ENCODE data around the gene SRGAP1.
"Not testable (repeated sequence)": the region's sequence is repeated elsewhere in the genome, so short reads cannot be mapped to it uniquely, and the experiment has no call there.

Gene SRGAP1

GRCh38 chr12:63821781-63822251 lies 22.7 kb upstream of the SRGAP1 start:
- no peaks in the 10 kb centered on the region for H3K36me3 Mint-ChIP-seq (ENCODE audit: low read depth)
- H3K9me3 Mint-ChIP-seq, result peaks cover 7% of the 10 kb centered on the region
- peaks cover 41% of the 10 kb centered on the region for H3K27me3 Mint-ChIP-seq
- H3K4me1 Mint-ChIP-seq (ENCODE audit: low read depth), result peaks cover 9% of the 10 kb centered on the region
- H3K27ac Mint-ChIP-seq, result no peak overlapping the region
- H3K4me3 Mint-ChIP-seq, result peak overlapping the region; percentile 73

- Mint-ChIP-seq H3K36me3 (ENCODE audit: low read depth) (no peaks in the 10 kb centered on the region), H3K4me1 (ENCODE audit: low read depth) (peaks cover 9% of the 10 kb centered on the region), H3K9me3 (peaks cover 7% of the 10 kb centered on the region), H3K27ac (no peak overlapping the region), H3K27me3 (peaks cover 41% of the 10 kb centered on the region), H3K4me3 (no peak overlapping the region)
These were observed 22.1 kb upstream of the SRGAP1 start for GRCh38 chr12:63822352-63822751.

- peaks cover 41% of the 10 kb centered on the region for H3K27me3 Mint-ChIP-seq
- no peak overlapping the region for H3K27ac Mint-ChIP-seq
- H3K4me1 Mint-ChIP-seq (ENCODE audit: low read depth), result peaks cover 9% of the 10 kb centered on the region
- peaks cover 7% of the 10 kb centered on the region for H3K9me3 Mint-ChIP-seq
- H3K36me3 Mint-ChIP-seq (ENCODE audit: low read depth), result no peaks in the 10 kb centered on the region
- H3K4me3 Mint-ChIP-seq, result no peak overlapping the region
These were observed 21.5 kb upstream of the SRGAP1 start for GRCh38 chr12:63823040-63823439.

- no peak overlapping the region for H3K27ac Mint-ChIP-seq
These were observed 18.4 kb upstream of the SRGAP1 start for GRCh38 chr12:63826006-63826585.

GRCh38 chr12:63828867-63829266 lies 15.6 kb upstream of the SRGAP1 start:
- no peaks in the 10 kb centered on the region for H3K36me3 Mint-ChIP-seq (ENCODE audit: low read depth)
- no peaks in the 10 kb centered on the region for H3K9me3 Mint-ChIP-seq
- no peaks in the 10 kb centered on the region for H3K4me1 Mint-ChIP-seq (ENCODE audit: low read depth)
- no peak overlapping the region for H3K27ac Mint-ChIP-seq
- H3K27me3 Mint-ChIP-seq, result peaks cover 20% of the 10 kb centered on the region
- H3K4me3 Mint-ChIP-seq, result no peak overlapping the region

More at GRCh38 chr12:63826006-63826585, 18.4 kb upstream of the SRGAP1 start:
- H3K9me3 Mint-ChIP-seq, result no peaks in the 10 kb centered on the region
- peaks cover 34% of the 10 kb centered on the region for H3K27me3 Mint-ChIP-seq
- no peak overlapping the region for H3K4me3 Mint-ChIP-seq
- H3K36me3 Mint-ChIP-seq (ENCODE audit: low read depth), result no peaks in the 10 kb centered on the region
- peaks cover 9% of the 10 kb centered on the region for H3K4me1 Mint-ChIP-seq (ENCODE audit: low read depth)

GRCh38 chr12:63836046-63836445 lies 8.5 kb upstream of the SRGAP1 start:
- H3K27me3 Mint-ChIP-seq, result peaks cover 4% of the 10 kb centered on the region
- no peaks in the 10 kb centered on the region for H3K9me3 Mint-ChIP-seq
- no peaks in the 10 kb centered on the region for H3K4me1 Mint-ChIP-seq (ENCODE audit: low read depth)
- H3K27ac Mint-ChIP-seq, result no peak overlapping the region
- no peak overlapping the region for H3K4me3 Mint-ChIP-seq
- H3K36me3 Mint-ChIP-seq (ENCODE audit: low read depth), result no peaks in the 10 kb centered on the region

GRCh38 chr12:63836936-63837335 lies 7.6 kb upstream of the SRGAP1 start:
- Mint-ChIP-seq H3K36me3 (ENCODE audit: low read depth) (no peaks in the 10 kb centered on the region), H3K4me3 (no peak overlapping the region), H3K27me3 (peaks cover under 1% of the 10 kb centered on the region), H3K9me3 (no peaks in the 10 kb centered on the region), H3K27ac (no peak overlapping the region), H3K4me1 (ENCODE audit: low read depth) (no peaks in the 10 kb centered on the region)

- no peaks in the 10 kb centered on the region for H3K9me3 Mint-ChIP-seq
- H3K27ac Mint-ChIP-seq, result no peak overlapping the region
- peaks cover 4% of the 10 kb centered on the region for H3K4me1 Mint-ChIP-seq (ENCODE audit: low read depth)
- H3K27me3 Mint-ChIP-seq, result peaks cover 4% of the 10 kb centered on the region
- H3K4me3 Mint-ChIP-seq, result no peak overlapping the region
- H3K36me3 Mint-ChIP-seq (ENCODE audit: low read depth), result no peaks in the 10 kb centered on the region
These were observed 6.1 kb upstream of the SRGAP1 start for GRCh38 chr12:63838411-63838810.

GRCh38 chr12:63841011-63841410 lies 3.5 kb upstream of the SRGAP1 start:
- Mint-ChIP-seq H3K4me3 (no peak overlapping the region), H3K27me3 (peaks cover 19% of the 10 kb centered on the region), H3K27ac (no peak overlapping the region), H3K4me1 (ENCODE audit: low read depth) (peaks cover 9% of the 10 kb centered on the region), H3K36me3 (ENCODE audit: low read depth) (no peaks in the 10 kb centered on the region), H3K9me3 (no peaks in the 10 kb centered on the region)

- no peaks in the 10 kb centered on the region for H3K36me3 Mint-ChIP-seq (ENCODE audit: low read depth)
- H3K4me1 Mint-ChIP-seq (ENCODE audit: low read depth), result peaks cover 9% of the 10 kb centered on the region
- no peak overlapping the region for H3K27ac Mint-ChIP-seq
- peaks cover 24% of the 10 kb centered on the region for H3K27me3 Mint-ChIP-seq
- no peaks in the 10 kb centered on the region for H3K9me3 Mint-ChIP-seq
- peak overlapping the region; percentile 2 for H3K4me3 Mint-ChIP-seq
These were observed 2.9 kb upstream of the SRGAP1 start for GRCh38 chr12:63841571-63841970.

- H3K27me3 Mint-ChIP-seq, result peaks cover 29% of the 10 kb centered on the region
- not testable (repeated sequence) for H3K4me3 Mint-ChIP-seq; H3K4me1 Mint-ChIP-seq (ENCODE audit: low read depth); H3K36me3 Mint-ChIP-seq (ENCODE audit: low read depth); H3K27ac Mint-ChIP-seq; H3K9me3 Mint-ChIP-seq
These were observed 1.8 kb upstream of the SRGAP1 start for GRCh38 chr12:63842750-63843149.

GRCh38 chr12:63843254-63843720 lies 1.2 kb upstream of the SRGAP1 start:
- Mint-ChIP-seq H3K9me3 (no peaks in the 10 kb centered on the region), H3K27ac (no peak overlapping the region), H3K27me3 (peaks cover 33% of the 10 kb centered on the region), H3K36me3 (ENCODE audit: low read depth) (no peaks in the 10 kb centered on the region), H3K4me3 (peak overlapping the region; percentile 76), H3K4me1 (ENCODE audit: low read depth) (peaks cover 9% of the 10 kb centered on the region)

- Mint-ChIP-seq H3K36me3 (ENCODE audit: low read depth) (no peaks in the 10 kb centered on the region), H3K4me3 (peak overlapping the region; percentile 69), H3K27ac (no peak overlapping the region), H3K27me3 (peaks cover 38% of the 10 kb centered on the region), H3K4me1 (ENCODE audit: low read depth) (peaks cover 9% of the 10 kb centered on the region), H3K9me3 (no peaks in the 10 kb centered on the region)
These were observed 644 bp upstream of the SRGAP1 start for GRCh38 chr12:63843721-63844390.

- Mint-ChIP-seq H3K27me3 (peaks cover 38% of the 10 kb centered on the region), H3K36me3 (ENCODE audit: low read depth) (no peaks in the 10 kb centered on the region), H3K4me3 (no peak overlapping the region), H3K4me1 (ENCODE audit: low read depth) (peaks cover 9% of the 10 kb centered on the region), H3K9me3 (no peaks in the 10 kb centered on the region), H3K27ac (no peak overlapping the region)
These were observed 1.2 kb downstream of the SRGAP1 start for GRCh38 chr12:63845726-63846125.

- H3K4me3 Mint-ChIP-seq, result no peak overlapping the region
These were observed 1.9 kb downstream of the SRGAP1 start for GRCh38 chr12:63846238-63846967.

More at GRCh38 chr12:63846238-63846967, 1.9 kb downstream of the SRGAP1 start:
- no peaks in the 10 kb centered on the region for H3K9me3 Mint-ChIP-seq
- peaks cover 38% of the 10 kb centered on the region for H3K27me3 Mint-ChIP-seq
- H3K27ac Mint-ChIP-seq, result no peak overlapping the region
- no peaks in the 10 kb centered on the region for H3K36me3 Mint-ChIP-seq (ENCODE audit: low read depth)
- H3K4me1 Mint-ChIP-seq (ENCODE audit: low read depth), result peaks cover 9% of the 10 kb centered on the region
